Astrocyte (in vitro differentiated cells and primary cell): Measurements from ENCODE around the gene C21orf91. TPM values are rescaled to one million over a fixed set of nuclear protein-coding genes. Genes with fewer than 3 reads are reported as not detected.

Experiments
- DNase-seq: peaks from one replicate; pipeline ENCODE4 v3.0.0-alpha.2; 2010; ENCODE audit warnings: low read depth
- FAIRE-seq: peaks from 2 replicates; lab custom pipeline; 2011; peaks lifted over from hg19 to GRCh38; lab: Jason Lieb, UNC
- H2AFZ ChIP-seq: 2 replicates; pipeline ENCODE4 v1.6.0; 2012; ENCODE audit warnings: low read depth, low read length, inconsistent platforms
- H3K27ac ChIP-seq: 2 replicates; pipeline ENCODE4 v1.5.1; 2011; ENCODE audit warnings: low read depth, low read length, inconsistent platforms
- H3K27me3 ChIP-seq: 2 replicates; pipeline ENCODE4 v1.6.0; 2011; ENCODE audit warnings: low read length, inconsistent platforms; ENCODE audit not compliant: insufficient read depth
- H3K36me3 ChIP-seq: 2 replicates; pipeline ENCODE4 v1.5.1; 2011; ENCODE audit warnings: low read length, inconsistent platforms; ENCODE audit not compliant: insufficient read depth
- H3K4me1 ChIP-seq: 2 replicates; pipeline ENCODE4 v1.5.1; 2011; ENCODE audit warnings: low read length, inconsistent platforms; ENCODE audit not compliant: insufficient read depth
- H3K4me2 ChIP-seq: 2 replicates; pipeline ENCODE4 v1.6.0; 2012; ENCODE audit warnings: low read length, inconsistent platforms
- H3K4me3 ChIP-seq: 2 replicates; pipeline ENCODE4 v1.5.1; 2011; ENCODE audit warnings: low read depth, mild to moderate bottlenecking, low read length, inconsistent platforms; ENCODE audit not compliant: insufficient read depth
- H3K79me2 ChIP-seq: 2 replicates; pipeline ENCODE4 v1.6.0; 2012; ENCODE audit warnings: mild to moderate bottlenecking, low read length, inconsistent platforms; ENCODE audit not compliant: insufficient read depth
- H3K9ac ChIP-seq: 2 replicates; pipeline ENCODE4 v1.6.0; 2012; ENCODE audit warnings: mild to moderate bottlenecking, low read length, inconsistent platforms
- H3K9me3 ChIP-seq: 2 replicates; pipeline ENCODE4 v1.5.1; 2012; ENCODE audit warnings: low read depth, mild to moderate bottlenecking, low read length, inconsistent platforms; ENCODE audit not compliant: insufficient read depth
- H4K20me1 ChIP-seq: 2 replicates; pipeline ENCODE4 v1.6.0; 2012; ENCODE audit warnings: low read length, inconsistent platforms; ENCODE audit not compliant: insufficient read depth
- H3K27ac Mint-ChIP-seq: one replicate; pipeline ENCODE4 v1.8.0; 2021; ENCODE audit warnings: mild to moderate bottlenecking, mixed read lengths; ENCODE audit not compliant: unreplicated experiment
- H3K27me3 Mint-ChIP-seq: one replicate; pipeline ENCODE4 v1.8.0; 2021; ENCODE audit warnings: low read depth, mixed read lengths; ENCODE audit not compliant: unreplicated experiment
- H3K36me3 Mint-ChIP-seq: one replicate; pipeline ENCODE4 v1.8.0; 2021; ENCODE audit warnings: low read depth, mixed read lengths; ENCODE audit not compliant: unreplicated experiment
- H3K4me1 Mint-ChIP-seq: one replicate; pipeline ENCODE4 v1.8.0; 2021; ENCODE audit warnings: low read depth, mixed read lengths; ENCODE audit not compliant: unreplicated experiment
- H3K4me3 Mint-ChIP-seq: one replicate; pipeline ENCODE4 v1.8.0; 2021; ENCODE audit warnings: mild to moderate bottlenecking, moderate library complexity, mixed read lengths; ENCODE audit not compliant: unreplicated experiment
- H3K9me3 Mint-ChIP-seq: one replicate; pipeline ENCODE4 v1.8.0; 2021; ENCODE audit warnings: mild to moderate bottlenecking, mixed read lengths; ENCODE audit not compliant: unreplicated experiment
- CTCF ChIP-seq: IDR thresholded peaks from 2 replicates; pipeline ENCODE4 v1.5.1; 2011; ENCODE audit warnings: low read depth, mild to moderate bottlenecking, inconsistent platforms, low read length, moderate library complexity; ENCODE audit not compliant: insufficient read depth
- EZH2 ChIP-seq: IDR thresholded peaks from 2 replicates; pipeline ENCODE4 v1.6.1; 2012; ENCODE audit warnings: mild to moderate bottlenecking, low read length, inconsistent platforms; ENCODE audit not compliant: insufficient read depth
- total RNA-seq: library from RNA; stranded (reverse); gene quantifications from 2 replicates; pipeline ENCODE4 v1.2.1, GENCODE V29; 2021

C21orf91 gene
- total RNA-seq, 1 donor from 2014 or later, result 31.9 TPM

GRCh38 chr21:17742181-17742580 is 77.0 kb downstream of the C21orf91 start:
- no peaks in the 10 kb centered on the region for H3K27me3 ChIP-seq
- Mint-ChIP-seq H3K4me1 (no peaks in the 10 kb centered on the region), H3K27ac (no peak overlapping the region), H3K4me3 (no peak overlapping the region), H3K36me3 (no peaks in the 10 kb centered on the region), H3K27me3 (no peaks in the 10 kb centered on the region), H3K9me3 (peaks cover 10% of the 10 kb centered on the region)
- H3K27ac ChIP-seq, result no peak overlapping the region
- H3K9me3 ChIP-seq, result no peaks in the 10 kb centered on the region
- H3K4me2 ChIP-seq, result no peak overlapping the region
- no peak overlapping the region for H3K9ac ChIP-seq
- TF ChIP-seq CTCF (no peak), EZH2 (no peak)
- no peaks in the 10 kb centered on the region for H3K4me1 ChIP-seq
- H4K20me1 ChIP-seq, result no peaks in the 10 kb centered on the region
- H3K4me3 ChIP-seq, result no peak overlapping the region
- FAIRE-seq (no peak), DNase-seq (no peak)
- H3K79me2 ChIP-seq, result no peaks in the 10 kb centered on the region
- no peak overlapping the region for H2AFZ ChIP-seq
- H3K36me3 ChIP-seq, result no peaks in the 10 kb centered on the region

Other genes with a start within 250 kb of the C21orf91 start
- gene BTG3, start 206.5 kb downstream of the C21orf91 start, total RNA-seq, result 43.9 and 45.5 TPM in 2 replicates